Gastroesophageal sphincter (tissue), 3 donors: ENCODE results near the gene PRR5L.

ENCODE experiments used
- EP300 ChIP-seq: sonication (generic); formaldehyde crosslinking; IDR thresholded peaks from one replicate; pipeline ENCODE4 v1.6.1; 2017; ENCODE audit warnings: antibody characterized with exemption, mild to moderate bottlenecking
- POLR2A ChIP-seq, 2 donors: fragments of 450-650 bp; IDR thresholded peaks; one replicate each; pipeline ENCODE4 v1.6.1; 2017; ENCODE audit warnings: antibody characterized with exemption in 2 of 2, mild to moderate bottlenecking in 2 of 2, moderate library complexity in 1 of 2
- POLR2AphosphoS5 ChIP-seq: sonication (generic); formaldehyde crosslinking; IDR thresholded peaks from one replicate; pipeline ENCODE4 v1.6.1; 2017; ENCODE audit warnings: antibody characterized with exemption
- TF ChIP-seq, protein P1 (sequence below), 4 experiments: fragments of 200-600 bp in 2 of 4; fragments of 450-650 bp in 2 of 4; sonication (generic) in 1 of 4; IDR thresholded peaks; one replicate each; pipeline ENCODE4 v1.5.1; 2017 to 2019; ENCODE audit warnings: antibody characterized with exemption in 4 of 4, mild to moderate bottlenecking in 2 of 4, moderate library complexity in 2 of 4

- TF ChIP-seq, protein P1, sequence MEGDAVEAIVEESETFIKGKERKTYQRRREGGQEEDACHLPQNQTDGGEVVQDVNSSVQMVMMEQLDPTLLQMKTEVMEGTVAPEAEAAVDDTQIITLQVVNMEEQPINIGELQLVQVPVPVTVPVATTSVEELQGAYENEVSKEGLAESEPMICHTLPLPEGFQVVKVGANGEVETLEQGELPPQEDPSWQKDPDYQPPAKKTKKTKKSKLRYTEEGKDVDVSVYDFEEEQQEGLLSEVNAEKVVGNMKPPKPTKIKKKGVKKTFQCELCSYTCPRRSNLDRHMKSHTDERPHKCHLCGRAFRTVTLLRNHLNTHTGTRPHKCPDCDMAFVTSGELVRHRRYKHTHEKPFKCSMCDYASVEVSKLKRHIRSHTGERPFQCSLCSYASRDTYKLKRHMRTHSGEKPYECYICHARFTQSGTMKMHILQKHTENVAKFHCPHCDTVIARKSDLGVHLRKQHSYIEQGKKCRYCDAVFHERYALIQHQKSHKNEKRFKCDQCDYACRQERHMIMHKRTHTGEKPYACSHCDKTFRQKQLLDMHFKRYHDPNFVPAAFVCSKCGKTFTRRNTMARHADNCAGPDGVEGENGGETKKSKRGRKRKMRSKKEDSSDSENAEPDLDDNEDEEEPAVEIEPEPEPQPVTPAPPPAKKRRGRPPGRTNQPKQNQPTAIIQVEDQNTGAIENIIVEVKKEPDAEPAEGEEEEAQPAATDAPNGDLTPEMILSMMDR (IDR thresholded peaks at IDR 0.05), result no peak
- TF ChIP-seq POLR2AphosphoS5 (no peak), POLR2A (IDR thresholded peaks at IDR 0.05) (no peak), EP300 (no peak)
Measured at GRCh38 chr11:36427079-36427478, 131.0 kb downstream of the PRR5L start.
